Neuron (in vitro differentiated cells): Measurements from ENCODE around the gene TLX3.

ENCODE experiments used
- H2AFZ ChIP-seq: one replicate; pipeline ENCODE4 v1.6.1; 2013; ENCODE audit warnings: low read depth, mild to moderate bottlenecking, inconsistent platforms, low read length, moderate library complexity
- H3K27me3 ChIP-seq: one replicate; pipeline ENCODE4 v1.6.1; 2013; ENCODE audit warnings: low read length; ENCODE audit not compliant: insufficient read depth
- H3K36me3 ChIP-seq: one replicate; pipeline ENCODE4 v1.6.1; 2013; ENCODE audit warnings: low read length; ENCODE audit not compliant: insufficient read depth
- H3K4me1 ChIP-seq: one replicate; pipeline ENCODE4 v1.6.1; 2013; ENCODE audit warnings: low read length; ENCODE audit not compliant: insufficient read depth
- H3K4me3 ChIP-seq: 2 replicates; pipeline ENCODE4 v1.5.1; 2013; ENCODE audit warnings: mild to moderate bottlenecking, low read length, moderate library complexity
- H3K9me3 ChIP-seq: one replicate; pipeline ENCODE4 v1.6.1; 2013; ENCODE audit warnings: low read length

The TLX3 gene

GRCh38 chr5:171308453-171309275 lies at the start of gene TLX3:
TSS of gene TLX3 (plus strand) at chr5:171309248. CDS start at chr5:171309366, 118 bp downstream.
- Histone ChIP-seq H2AFZ (no peak within 1 kb of the TSS), H3K27me3 (peaks cover 85% of the 10 kb centered on the region), H3K4me3 (peak within 1 kb of the TSS; percentile 14), H3K36me3 (no peaks in the 10 kb centered on the region), H3K4me1 (peaks cover 20% of the 10 kb centered on the region), H3K9me3 (no peaks in the 10 kb centered on the region)

GRCh38 chr5:171261361-171261760 lies 47.7 kb upstream of the TLX3 start:
- no peak overlapping the region for H3K4me3 ChIP-seq
- H3K4me1 ChIP-seq = no peaks in the 10 kb centered on the region
- H3K27me3 ChIP-seq = no peaks in the 10 kb centered on the region
- no peak overlapping the region for H2AFZ ChIP-seq
- H3K9me3 ChIP-seq = no peaks in the 10 kb centered on the region
- H3K36me3 ChIP-seq = no peaks in the 10 kb centered on the region

- no peaks in the 10 kb centered on the region for H3K9me3 ChIP-seq
- no peak overlapping the region for H2AFZ ChIP-seq
- H3K27me3 ChIP-seq = no peaks in the 10 kb centered on the region
- H3K36me3 ChIP-seq = no peaks in the 10 kb centered on the region
- H3K4me1 ChIP-seq = no peaks in the 10 kb centered on the region
- H3K4me3 ChIP-seq = no peak overlapping the region
Measured at GRCh38 chr5:171261904-171262303, 47.1 kb upstream of the TLX3 start.

GRCh38 chr5:171263181-171263580 lies 45.9 kb upstream of the TLX3 start:
- H3K4me1 ChIP-seq = no peaks in the 10 kb centered on the region
- H3K36me3 ChIP-seq = no peaks in the 10 kb centered on the region
- H3K4me3 ChIP-seq = no peak overlapping the region
- no peaks in the 10 kb centered on the region for H3K9me3 ChIP-seq
- no peaks in the 10 kb centered on the region for H3K27me3 ChIP-seq
- H2AFZ ChIP-seq = no peak overlapping the region

GRCh38 chr5:171264843-171265242 lies 44.2 kb upstream of the TLX3 start:
- no peaks in the 10 kb centered on the region for H3K9me3 ChIP-seq
- H3K4me3 ChIP-seq = no peak overlapping the region
- no peaks in the 10 kb centered on the region for H3K36me3 ChIP-seq
- no peaks in the 10 kb centered on the region for H3K4me1 ChIP-seq
- H2AFZ ChIP-seq = no peak overlapping the region
- no peaks in the 10 kb centered on the region for H3K27me3 ChIP-seq

GRCh38 chr5:171268700-171269620 lies 40.1 kb upstream of the TLX3 start:
- Histone ChIP-seq H3K9me3 (no peaks in the 10 kb centered on the region), H2AFZ (no peak overlapping the region), H3K4me1 (no peaks in the 10 kb centered on the region), H3K36me3 (no peaks in the 10 kb centered on the region), H3K27me3 (no peaks in the 10 kb centered on the region), H3K4me3 (no peak overlapping the region)

GRCh38 chr5:171269717-171270116 lies 39.3 kb upstream of the TLX3 start:
- Histone ChIP-seq H3K36me3 (no peaks in the 10 kb centered on the region), H3K9me3 (no peaks in the 10 kb centered on the region), H3K27me3 (no peaks in the 10 kb centered on the region), H3K4me3 (no peak overlapping the region), H3K4me1 (no peaks in the 10 kb centered on the region), H2AFZ (no peak overlapping the region)

GRCh38 chr5:171270136-171270535 lies 38.9 kb upstream of the TLX3 start:
- Histone ChIP-seq H3K36me3 (no peaks in the 10 kb centered on the region), H3K4me3 (no peak overlapping the region), H3K27me3 (no peaks in the 10 kb centered on the region), H3K4me1 (peaks cover 2% of the 10 kb centered on the region), H2AFZ (no peak overlapping the region), H3K9me3 (no peaks in the 10 kb centered on the region)

- Histone ChIP-seq H3K4me1 (peaks cover 17% of the 10 kb centered on the region), H2AFZ (no peak overlapping the region), H3K36me3 (no peaks in the 10 kb centered on the region), H3K4me3 (no peak overlapping the region), H3K27me3 (no peaks in the 10 kb centered on the region), H3K9me3 (no peaks in the 10 kb centered on the region)
Measured at GRCh38 chr5:171271798-171272197, 37.2 kb upstream of the TLX3 start.

- Histone ChIP-seq H3K4me3 (no peak overlapping the region), H3K27me3 (no peaks in the 10 kb centered on the region), H2AFZ (no peak overlapping the region), H3K4me1 (peaks cover 22% of the 10 kb centered on the region), H3K9me3 (no peaks in the 10 kb centered on the region), H3K36me3 (no peaks in the 10 kb centered on the region)
Measured at GRCh38 chr5:171272996-171273970, 35.8 kb upstream of the TLX3 start.

- no peaks in the 10 kb centered on the region for H3K36me3 ChIP-seq
- peaks cover 22% of the 10 kb centered on the region for H3K4me1 ChIP-seq
- no peak overlapping the region for H2AFZ ChIP-seq
- no peaks in the 10 kb centered on the region for H3K27me3 ChIP-seq
- no peaks in the 10 kb centered on the region for H3K9me3 ChIP-seq
- H3K4me3 ChIP-seq = no peak overlapping the region
Measured at GRCh38 chr5:171275841-171276544, 33.1 kb upstream of the TLX3 start.

GRCh38 chr5:171283753-171284152 lies 25.3 kb upstream of the TLX3 start:
- H3K36me3 ChIP-seq = no peaks in the 10 kb centered on the region
- no peaks in the 10 kb centered on the region for H3K27me3 ChIP-seq
- no peaks in the 10 kb centered on the region for H3K4me1 ChIP-seq
- no peaks in the 10 kb centered on the region for H3K9me3 ChIP-seq
- H2AFZ ChIP-seq = no peak overlapping the region
- no peak overlapping the region for H3K4me3 ChIP-seq
